ENCODE results near the gene PAPSS1. TPM values are rescaled to one million over a fixed set of nuclear protein-coding genes. Genes with fewer than 3 reads are reported as not detected.
A peak's percentile ranks its signal among the peaks of the same experiment; 100 is the strongest.

Gene PAPSS1
- total and polyA plus RNA-seq, 9 of the 15 experiments (the other 6 are each of a cell fraction or from before 2014, with no cell fraction given), result 21.1 to 53.9 (median 41.9) TPM

DNA sequence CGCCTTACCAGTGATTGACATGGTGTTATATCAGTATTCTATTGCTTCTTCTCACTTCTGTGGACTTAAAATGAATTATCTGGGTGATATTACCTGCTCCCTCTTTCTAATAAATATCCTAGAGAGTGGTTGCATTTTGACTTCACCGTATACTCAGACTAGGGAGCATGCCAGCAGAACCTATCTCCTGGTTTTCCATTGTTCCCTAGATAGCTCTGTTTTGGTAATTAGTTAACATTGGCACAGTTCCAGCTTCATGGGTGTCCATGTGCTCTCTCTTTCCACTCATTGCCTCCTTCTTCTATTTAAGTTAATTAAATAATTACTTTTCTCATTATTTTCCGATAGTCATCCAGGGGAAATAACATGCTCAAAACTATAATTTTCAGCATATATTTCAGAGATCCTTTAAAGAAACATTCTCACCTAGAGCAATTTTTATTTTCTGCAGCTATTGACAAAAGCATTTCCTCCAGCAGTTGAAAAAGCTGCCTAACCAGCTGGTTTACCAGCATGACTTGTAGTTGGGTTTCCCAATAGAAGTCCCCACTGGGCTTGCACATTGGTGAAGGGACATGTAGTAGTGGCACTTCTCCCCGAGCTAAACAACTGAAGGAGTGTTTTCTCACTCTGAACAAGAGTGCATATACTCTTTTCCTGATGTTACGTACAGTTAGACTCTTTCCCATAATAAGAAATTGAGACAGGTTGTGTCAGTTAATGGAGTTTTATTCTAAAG is 27.9 kb upstream of the PAPSS1 start:
- ChIA-PET CTCF (ENCODE audit: low intra/inter-chr PET ratio) (no interaction called here), POLR2A (interaction anchor here (0.5 kb wide), 1 partner anchor 64 kb away, joined by 3 read pairs; no protein-coding TSS in a partner anchor)
- no peak overlapping the region for H2AFZ ChIP-seq (ENCODE audit: low read depth, low read length)
- no peaks in the 10 kb centered on the region; a peak in 1 of 5 replicates for H3K27me3 ChIP-seq (ENCODE audit: control insufficient read depth in 2 of 2, insufficient read depth in 2 of 2, low read length in 2 of 2)
- no peaks in the 10 kb centered on the region for H3K36me3 ChIP-seq (ENCODE audit: control insufficient read depth, insufficient read depth, low read length)
- no peak overlapping the region for H3K4me2 ChIP-seq (ENCODE audit: insufficient read depth, low read length)
- no peaks in the 10 kb centered on the region for H3K79me2 ChIP-seq (ENCODE audit: control insufficient read depth, insufficient read depth, low read length)
- DNase-seq (ENCODE audit: extremely low read depth in 1 of 4, low spot score in 3 of 4) (no peak), ATAC-seq (no peak), FAIRE-seq (no peak)
- no peaks in the 10 kb centered on the region for H4K20me1 ChIP-seq (replicated peaks; ENCODE audit: control insufficient read depth, insufficient read depth, low read length)
- BruUV-seq (replicated peaks), result no TSS peak
- H3K9ac ChIP-seq (ENCODE audit: insufficient read depth in 1 of 2, low read depth in 2 of 2, low read length in 2 of 2), result no peak overlapping the region
- TF ChIP-seq NELFE (IDR thresholded peaks at IDR 0.05; ENCODE audit: insufficient read depth, insufficient read length), result no peak
- no peak for TF ChIP-seq POU5F1 (IDR thresholded peaks at IDR 0.05; ENCODE audit: borderline replicate concordance, low read depth, low read length, partially characterized antibody)
- TF ChIP-seq NFIC (IDR thresholded peaks at IDR 0.05), result peak; percentile 62
- TF ChIP-seq HSF4 (CRISPR knock-in tag; IDR thresholded peaks at IDR 0.05; ENCODE audit: borderline replicate concordance), result no peak
- TF ChIP-seq MED1 (CRISPR knock-in tag; IDR thresholded peaks at IDR 0.05; ENCODE audit: borderline replicate concordance), result no peak
- TF ChIP-seq, protein P1, sequence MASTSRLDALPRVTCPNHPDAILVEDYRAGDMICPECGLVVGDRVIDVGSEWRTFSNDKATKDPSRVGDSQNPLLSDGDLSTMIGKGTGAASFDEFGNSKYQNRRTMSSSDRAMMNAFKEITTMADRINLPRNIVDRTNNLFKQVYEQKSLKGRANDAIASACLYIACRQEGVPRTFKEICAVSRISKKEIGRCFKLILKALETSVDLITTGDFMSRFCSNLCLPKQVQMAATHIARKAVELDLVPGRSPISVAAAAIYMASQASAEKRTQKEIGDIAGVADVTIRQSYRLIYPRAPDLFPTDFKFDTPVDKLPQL (IDR thresholded peaks at IDR 0.05; ENCODE audit: extremely low read depth, insufficient read length), result no peak
- TF ChIP-seq, protein P2, sequence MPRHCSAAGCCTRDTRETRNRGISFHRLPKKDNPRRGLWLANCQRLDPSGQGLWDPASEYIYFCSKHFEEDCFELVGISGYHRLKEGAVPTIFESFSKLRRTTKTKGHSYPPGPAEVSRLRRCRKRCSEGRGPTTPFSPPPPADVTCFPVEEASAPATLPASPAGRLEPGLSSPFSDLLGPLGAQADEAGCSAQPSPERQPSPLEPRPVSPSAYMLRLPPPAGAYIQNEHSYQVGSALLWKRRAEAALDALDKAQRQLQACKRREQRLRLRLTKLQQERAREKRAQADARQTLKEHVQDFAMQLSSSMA (CRISPR knock-in tag; IDR thresholded peaks at IDR 0.05), result no peak
- TF ChIP-seq HNRNPLL (IDR thresholded peaks at IDR 0.05; ENCODE audit: low read depth, low read length, poor library complexity, severe bottlenecking), result no peak
- no peak for TF ChIP-seq RFX5 (IDR thresholded peaks at IDR 0.05; ENCODE audit: low read depth, low read length)
- peaks cover 2% of the 10 kb centered on the region; the same call in 1 of the 2 replicates for H3K9me3 ChIP-seq (replicated peaks; ENCODE audit: control insufficient read depth, insufficient read depth, low read depth, low read length)
- intact Hi-C loops (cut with micrococcal nuclease), result no loop called here
- no peak overlapping the region for H3K4me3 ChIP-seq
- in situ Hi-C loops (cut with MboI), result no loop called here
- WGBS (ENCODE audit: insufficient coverage, low coverage, missing lambda C conversion rate), result 9% methylated on average over 5 of the region's 5 CpGs
- H3K27ac ChIP-seq (ENCODE audit: extremely low read depth, low read depth, low read length), result no peak overlapping the region
- no peaks in the 10 kb centered on the region for H3K9me1 ChIP-seq (ENCODE audit: control insufficient read depth, insufficient read depth, low read length)
- no peaks in the 10 kb centered on the region for H3K4me1 ChIP-seq (replicated peaks in 1 of 2; ENCODE audit: control insufficient read depth in 2 of 2, insufficient read depth in 2 of 2, low read length in 2 of 2)

All from K562 (cell line).